Vagina (tissue), 2 donors: ENCODE results near the gene GNAL. TPM values are rescaled to one million over a fixed set of nuclear protein-coding genes. Genes with fewer than 3 reads are reported as not detected.

Experiments
- DNase-seq, 2 donors: peaks; one replicate each; pipeline ENCODE4 v3.0.0-alpha.2; 2017; ENCODE audit errors: extremely low spot score in 2 of 2
- H3K27ac ChIP-seq: fragments of 200-600 bp; sonication (generic); one replicate; pipeline ENCODE4 v1.5.1; 2019
- H3K27me3 ChIP-seq: fragments of 200-600 bp; sonication (generic); one replicate; pipeline ENCODE4 v1.5.1; 2019
- H3K36me3 ChIP-seq, 2 donors: fragments of 200-600 bp; sonication (generic); one replicate each; pipeline ENCODE4 v1.5.1; 2017 to 2019
- H3K4me1 ChIP-seq: fragments of 200-600 bp; sonication (generic); one replicate; pipeline ENCODE4 v1.5.1; 2019
- H3K4me3 ChIP-seq, 2 donors: fragments of 200-600 bp; sonication (generic); 1 replicate in 1 of 2; 2 replicates in 1 of 2; pipeline ENCODE4 v1.5.1; 2016 to 2019
- H3K9me3 ChIP-seq: fragments of 200-600 bp; sonication (generic); one replicate; pipeline ENCODE4 v1.5.1; 2019
- CTCF ChIP-seq, 3 experiments: fragments of 450-650 bp in 2 of 3; fragments of 200-600 bp in 1 of 3; sonication (generic) in 1 of 3; IDR thresholded peaks; one replicate each; pipeline ENCODE4 v1.5.1; 2017 to 2019; ENCODE audit warnings: antibody characterized with exemption in 3 of 3, mild to moderate bottlenecking in 2 of 3, moderate library complexity in 2 of 3
- POLR2A ChIP-seq, 2 donors: fragments of 450-650 bp; IDR thresholded peaks; one replicate each; pipeline ENCODE4 v1.6.1; 2017; ENCODE audit warnings: antibody characterized with exemption in 2 of 2, mild to moderate bottlenecking in 2 of 2, moderate library complexity in 2 of 2
- POLR2AphosphoS5 ChIP-seq, 2 donors: sonication (generic); formaldehyde crosslinking; IDR thresholded peaks; one replicate each; pipeline ENCODE4 v1.9.0; 2017; ENCODE audit warnings: antibody characterized with exemption in 2 of 2, mild to moderate bottlenecking in 2 of 2, low read depth in 1 of 2; ENCODE audit not compliant: insufficient read depth in 1 of 2
- intact Hi-C: fragments of 100-400 bp; cut with DNase I; formaldehyde crosslinking; loops from one replicate; pipeline ENCODE4 v1.15.1; 2023
- total RNA-seq: library from RNA; depleted of rRNA; stranded (reverse); fragments of >200 nt; gene quantifications from one replicate; pipeline ENCODE4 v1.2.3, GENCODE V29; 2016

Gene GNAL
- total RNA-seq, 1 donor from 2014 or later: 23.3 TPM

GRCh38 chr18:11752116-11752911 is 63.2 kb downstream of the GNAL start:
- Histone ChIP-seq H3K4me3 (peak overlapping the region; percentile 38 to 53), H3K4me1 (peaks cover 8% of the 10 kb centered on the region), H3K27ac (no peak overlapping the region), H3K36me3 (no peaks in the 10 kb centered on the region), H3K27me3 (no peaks in the 10 kb centered on the region), H3K9me3 (no peaks in the 10 kb centered on the region)
- TF ChIP-seq CTCF (IDR thresholded peaks at IDR 0.05) (no peak), POLR2A (IDR thresholded peaks at IDR 0.05) (no peak), POLR2AphosphoS5 (IDR thresholded peaks at IDR 0.05; ENCODE audit: insufficient read depth in 1 of 2, low read depth in 1 of 2) (no peak)
- intact Hi-C loops: no loop called here
- DNase-seq: peak in 1 of 2 donors; percentile 62

- DNase-seq: no peak
- H3K27ac ChIP-seq: no peak overlapping the region
- intact Hi-C loops: no loop called here
- no peaks in the 10 kb centered on the region for H3K27me3 ChIP-seq
- TF ChIP-seq CTCF (IDR thresholded peaks at IDR 0.05): no peak
- TF ChIP-seq POLR2AphosphoS5 (IDR thresholded peaks at IDR 0.05; ENCODE audit: insufficient read depth in 1 of 2, low read depth in 1 of 2): no peak
- no peak for TF ChIP-seq POLR2A (IDR thresholded peaks at IDR 0.05)
- H3K4me1 ChIP-seq: peaks cover 8% of the 10 kb centered on the region
- no peaks in the 10 kb centered on the region for H3K9me3 ChIP-seq
- H3K4me3 ChIP-seq: no peak overlapping the region
- no peaks in the 10 kb centered on the region for H3K36me3 ChIP-seq
Measured at GRCh38 chr18:11754979-11755378, 65.9 kb downstream of the GNAL start.

GRCh38 chr18:11757084-11757590 is 68.1 kb downstream of the GNAL start:
- Histone ChIP-seq H3K36me3 (no peaks in the 10 kb centered on the region), H3K4me1 (no peaks in the 10 kb centered on the region), H3K27me3 (no peaks in the 10 kb centered on the region), H3K9me3 (no peaks in the 10 kb centered on the region), H3K4me3 (no peak overlapping the region), H3K27ac (no peak overlapping the region)
- intact Hi-C loops: no loop called here
- DNase-seq: no peak
- TF ChIP-seq POLR2A (IDR thresholded peaks at IDR 0.05) (no peak), POLR2AphosphoS5 (IDR thresholded peaks at IDR 0.05; ENCODE audit: insufficient read depth in 1 of 2, low read depth in 1 of 2) (no peak), CTCF (IDR thresholded peaks at IDR 0.05) (no peak)

- intact Hi-C loops: no loop called here
- Histone ChIP-seq H3K9me3 (no peaks in the 10 kb centered on the region), H3K36me3 (no peaks in the 10 kb centered on the region), H3K27me3 (no peaks in the 10 kb centered on the region), H3K4me3 (no peak overlapping the region), H3K4me1 (no peaks in the 10 kb centered on the region), H3K27ac (no peak overlapping the region)
- TF ChIP-seq POLR2A (IDR thresholded peaks at IDR 0.05): no peak
- no peak for TF ChIP-seq CTCF (IDR thresholded peaks at IDR 0.05)
- TF ChIP-seq POLR2AphosphoS5 (IDR thresholded peaks at IDR 0.05; ENCODE audit: insufficient read depth in 1 of 2, low read depth in 1 of 2): no peak
- no peak for DNase-seq
Measured at GRCh38 chr18:11759456-11759855, 70.4 kb downstream of the GNAL start.
